ENCODE measurements around the gene CEP85.

CEP85 gene

GRCh38 chr1:26237230-26237966, 3.4 kb downstream of the CEP85 start:
- Histone ChIP-seq H3K27ac (peak overlapping the region; percentile 51; the same call in 1 of the 2 replicates), H3K4me3 (IDR thresholded peaks at IDR 0.05; ENCODE audit: insufficient read depth, low read depth, low read length) (no peak overlapping the region), H3K4me2 (peak overlapping the region; percentile 74), H3K4me1 (ENCODE audit: low read depth, poor library complexity, severe bottlenecking) (peaks cover 51% of the 10 kb centered on the region), H3K36me3 (ENCODE audit: insufficient read depth) (no peaks in the 10 kb centered on the region), H3K79me2 (ENCODE audit: insufficient read depth, low read depth) (peaks cover 73% of the 10 kb centered on the region), H3K9ac (peak overlapping the region; percentile 31; the same call in 1 of the 2 replicates), H3K27me3 (ENCODE audit: insufficient read depth, low read depth) (no peaks in the 10 kb centered on the region), H2AFZ (ENCODE audit: low read depth) (no peak overlapping the region), H4K20me1 (ENCODE audit: insufficient read depth) (no peaks in the 10 kb centered on the region)
- TF ChIP-seq CTCF (conservative IDR thresholded peaks at IDR 0.05; ENCODE audit: low read depth, low read length) = no peak

GRCh38 chr1:26239936-26240335, 5.9 kb downstream of the CEP85 start:
- Histone ChIP-seq H3K4me1 (ENCODE audit: low read depth, poor library complexity, severe bottlenecking) (peaks cover 47% of the 10 kb centered on the region), H3K9ac (no peak overlapping the region), H3K4me3 (IDR thresholded peaks at IDR 0.05; ENCODE audit: insufficient read depth, low read depth, low read length) (no peak overlapping the region), H3K27me3 (ENCODE audit: insufficient read depth, low read depth) (no peaks in the 10 kb centered on the region), H3K4me2 (no peak overlapping the region), H3K36me3 (ENCODE audit: insufficient read depth) (no peaks in the 10 kb centered on the region), H3K27ac (no peak overlapping the region), H2AFZ (ENCODE audit: low read depth) (no peak overlapping the region), H3K79me2 (ENCODE audit: insufficient read depth, low read depth) (peaks cover 77% of the 10 kb centered on the region), H4K20me1 (ENCODE audit: insufficient read depth) (no peaks in the 10 kb centered on the region)
- no peak for TF ChIP-seq CTCF (conservative IDR thresholded peaks at IDR 0.05; ENCODE audit: low read depth, low read length)

- no peak overlapping the region for H2AFZ ChIP-seq (ENCODE audit: low read depth)
- peak overlapping the region; percentile 72 for H3K4me2 ChIP-seq
- no peaks in the 10 kb centered on the region for H4K20me1 ChIP-seq (ENCODE audit: insufficient read depth)
- peak overlapping the region; percentile 48; the same call in 1 of the 2 replicates for H3K27ac ChIP-seq
- peaks cover 10% of the 10 kb centered on the region; the same call in 1 of the 2 replicates for H3K36me3 ChIP-seq (ENCODE audit: insufficient read depth)
- no peaks in the 10 kb centered on the region for H3K27me3 ChIP-seq (ENCODE audit: insufficient read depth, low read depth)
- peaks cover 23% of the 10 kb centered on the region; the same call in 1 of the 2 replicates for H3K79me2 ChIP-seq (ENCODE audit: insufficient read depth, low read depth)
- H3K9ac ChIP-seq = no peak overlapping the region
- peaks cover 52% of the 10 kb centered on the region for H3K4me1 ChIP-seq (ENCODE audit: low read depth, poor library complexity, severe bottlenecking)
- peak overlapping the region; percentile 5 for H3K4me3 ChIP-seq (IDR thresholded peaks at IDR 0.05; ENCODE audit: insufficient read depth, low read depth, low read length)
- TF ChIP-seq CTCF (conservative IDR thresholded peaks at IDR 0.05; ENCODE audit: low read depth, low read length) = no peak
Observed at GRCh38 chr1:26252718-26253117, 18.7 kb downstream of the CEP85 start.

GRCh38 chr1:26254404-26254803, 20.4 kb downstream of the CEP85 start:
- Histone ChIP-seq H3K36me3 (ENCODE audit: insufficient read depth) (peaks cover 13% of the 10 kb centered on the region; the same call in 1 of the 2 replicates), H3K9ac (no peak overlapping the region; the same call in 1 of the 2 replicates), H3K27ac (no peak overlapping the region), H3K4me1 (ENCODE audit: low read depth, poor library complexity, severe bottlenecking) (peaks cover 61% of the 10 kb centered on the region), H3K27me3 (ENCODE audit: insufficient read depth, low read depth) (no peaks in the 10 kb centered on the region), H2AFZ (ENCODE audit: low read depth) (no peak overlapping the region), H3K4me3 (IDR thresholded peaks at IDR 0.05; ENCODE audit: insufficient read depth, low read depth, low read length) (no peak overlapping the region), H3K79me2 (ENCODE audit: insufficient read depth, low read depth) (peaks cover 23% of the 10 kb centered on the region; the same call in 1 of the 2 replicates), H4K20me1 (ENCODE audit: insufficient read depth) (no peaks in the 10 kb centered on the region), H3K4me2 (peak overlapping the region; percentile 72; the same call in 1 of the 2 replicates)
- TF ChIP-seq CTCF (conservative IDR thresholded peaks at IDR 0.05; ENCODE audit: low read depth, low read length) = no peak

Measured in KMS-11 (cell line).